ENCODE measurements around the gene TMEM132C. TPM values are rescaled to one million over a fixed set of nuclear protein-coding genes. Genes with fewer than 3 reads are reported as not detected.
A peak's percentile ranks its signal among the peaks of the same experiment; 100 is the strongest.

Gene TMEM132C
- total RNA-seq, 6 experiments from 2014 or later, result 0.04 to 0.19 (median 0.06) TPM; not detected in 3

- H3K36me3 ChIP-seq, result no peaks in the 10 kb centered on the region
- intact Hi-C loops (cut with DNase I), result no loop called here
- no peak overlapping the region for H3K27ac ChIP-seq
- no peaks in the 10 kb centered on the region for H3K4me1 ChIP-seq
- H3K27me3 ChIP-seq, result no peaks in the 10 kb centered on the region
- DNase-seq, result no peak
- TF ChIP-seq, protein P1, sequence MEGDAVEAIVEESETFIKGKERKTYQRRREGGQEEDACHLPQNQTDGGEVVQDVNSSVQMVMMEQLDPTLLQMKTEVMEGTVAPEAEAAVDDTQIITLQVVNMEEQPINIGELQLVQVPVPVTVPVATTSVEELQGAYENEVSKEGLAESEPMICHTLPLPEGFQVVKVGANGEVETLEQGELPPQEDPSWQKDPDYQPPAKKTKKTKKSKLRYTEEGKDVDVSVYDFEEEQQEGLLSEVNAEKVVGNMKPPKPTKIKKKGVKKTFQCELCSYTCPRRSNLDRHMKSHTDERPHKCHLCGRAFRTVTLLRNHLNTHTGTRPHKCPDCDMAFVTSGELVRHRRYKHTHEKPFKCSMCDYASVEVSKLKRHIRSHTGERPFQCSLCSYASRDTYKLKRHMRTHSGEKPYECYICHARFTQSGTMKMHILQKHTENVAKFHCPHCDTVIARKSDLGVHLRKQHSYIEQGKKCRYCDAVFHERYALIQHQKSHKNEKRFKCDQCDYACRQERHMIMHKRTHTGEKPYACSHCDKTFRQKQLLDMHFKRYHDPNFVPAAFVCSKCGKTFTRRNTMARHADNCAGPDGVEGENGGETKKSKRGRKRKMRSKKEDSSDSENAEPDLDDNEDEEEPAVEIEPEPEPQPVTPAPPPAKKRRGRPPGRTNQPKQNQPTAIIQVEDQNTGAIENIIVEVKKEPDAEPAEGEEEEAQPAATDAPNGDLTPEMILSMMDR (IDR thresholded peaks at IDR 0.05), result no peak
- TF ChIP-seq POLR2A (IDR thresholded peaks at IDR 0.05), result no peak
- WGBS (ENCODE audit: insufficient coverage, low coverage, low lambda C conversion rate, missing lambda C conversion rate), result 43% methylated on average over 1 of the region's 3 CpGs
- no peaks in the 10 kb centered on the region for H3K9me3 ChIP-seq
- no peak for ATAC-seq
- no peak overlapping the region for H3K4me3 ChIP-seq
Observed at GRCh38 chr12:128564956-128565355, 298.0 kb downstream of the TMEM132C start.

DNA sequence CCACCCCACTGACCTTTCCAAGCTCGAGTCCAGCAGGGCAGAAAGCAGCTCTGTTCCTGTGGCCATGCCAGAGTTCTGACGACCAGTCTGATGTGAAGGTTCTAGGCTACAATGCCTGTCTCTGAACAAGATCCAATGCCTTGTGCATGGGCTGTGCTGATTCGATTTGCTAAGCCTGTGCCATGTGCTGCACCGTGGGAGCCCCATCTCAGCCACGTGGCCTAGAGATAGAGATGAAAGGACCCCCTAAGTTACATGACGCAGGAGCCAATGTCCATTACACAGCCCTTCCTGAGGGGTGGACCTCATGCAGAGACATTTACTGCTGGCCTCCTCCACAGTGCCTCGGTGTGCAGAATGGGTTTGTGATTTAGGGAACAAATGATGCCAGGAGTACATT lies 300.8 kb downstream of the TMEM132C start:
- TF ChIP-seq, protein P1 (IDR thresholded peaks at IDR 0.05), result no peak
- no peak for TF ChIP-seq POLR2A (IDR thresholded peaks at IDR 0.05)
- Histone ChIP-seq H3K27ac (no peak overlapping the region), H3K27me3 (no peaks in the 10 kb centered on the region), H3K36me3 (no peaks in the 10 kb centered on the region), H3K9me3 (no peaks in the 10 kb centered on the region), H3K4me1 (no peaks in the 10 kb centered on the region), H3K4me3 (no peak overlapping the region)
- 39% methylated on average over 7 of the region's 7 CpGs for WGBS (ENCODE audit: insufficient coverage, low coverage, low lambda C conversion rate, missing lambda C conversion rate)
- intact Hi-C loops (cut with DNase I), result no loop called here
- no peak for DNase-seq
- ATAC-seq, result no peak

DNA sequence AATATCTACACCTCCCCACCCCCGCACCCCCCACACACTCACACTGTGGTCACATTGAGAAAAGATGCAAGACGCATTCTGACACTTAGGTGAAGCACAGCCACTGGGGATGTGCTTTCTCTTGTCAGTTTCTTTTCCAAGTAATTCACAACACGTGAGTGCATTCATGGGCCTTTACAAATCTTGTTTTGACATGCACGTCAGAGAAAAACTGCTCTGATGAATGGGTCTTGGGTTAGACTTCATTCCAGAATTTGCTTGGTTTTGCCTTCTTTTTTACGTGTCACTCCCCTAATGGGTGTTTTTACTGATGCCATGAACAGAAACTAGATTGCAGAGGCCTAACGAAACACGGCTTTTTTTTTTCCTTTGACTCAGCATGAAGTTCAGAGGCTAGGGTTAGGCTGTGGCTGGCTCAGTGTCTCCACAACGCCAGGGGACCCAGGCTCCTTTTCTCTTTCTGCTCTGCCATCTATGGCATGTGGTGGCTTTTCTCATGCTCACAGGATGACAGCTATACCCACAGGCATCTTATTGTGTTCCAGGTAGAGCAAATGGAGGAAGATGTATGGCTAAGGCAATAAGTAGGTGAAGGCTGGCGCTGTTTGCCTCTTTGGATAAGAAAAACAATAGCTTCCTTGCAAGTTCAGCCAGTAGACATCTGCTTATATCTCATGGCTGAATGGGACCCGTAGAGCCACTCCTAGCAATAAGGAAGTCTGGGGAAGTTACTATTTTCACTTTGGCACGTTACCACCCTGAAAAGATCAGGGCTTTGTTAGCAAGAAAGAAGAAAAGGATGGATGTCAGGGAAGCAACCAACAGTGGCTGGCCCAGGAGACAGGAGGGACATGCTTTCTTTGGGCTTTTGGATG lies 303.5 kb downstream of the TMEM132C start:
- 39% methylated on average over 11 of the region's 11 CpGs for WGBS (ENCODE audit: insufficient coverage, low coverage, low lambda C conversion rate, missing lambda C conversion rate)
- no peak for TF ChIP-seq POLR2A (IDR thresholded peaks at IDR 0.05)
- TF ChIP-seq, protein P1 (IDR thresholded peaks at IDR 0.05), result no peak
- intact Hi-C loops (cut with DNase I), result no loop called here
- no peak overlapping the region for H3K27ac ChIP-seq
- H3K4me3 ChIP-seq, result no peak overlapping the region
- DNase-seq (no peak), ATAC-seq (no peak)
- no peaks in the 10 kb centered on the region for H3K9me3 ChIP-seq
- no peaks in the 10 kb centered on the region for H3K36me3 ChIP-seq
- no peaks in the 10 kb centered on the region for H3K27me3 ChIP-seq
- H3K4me1 ChIP-seq, result no peaks in the 10 kb centered on the region

DNA sequence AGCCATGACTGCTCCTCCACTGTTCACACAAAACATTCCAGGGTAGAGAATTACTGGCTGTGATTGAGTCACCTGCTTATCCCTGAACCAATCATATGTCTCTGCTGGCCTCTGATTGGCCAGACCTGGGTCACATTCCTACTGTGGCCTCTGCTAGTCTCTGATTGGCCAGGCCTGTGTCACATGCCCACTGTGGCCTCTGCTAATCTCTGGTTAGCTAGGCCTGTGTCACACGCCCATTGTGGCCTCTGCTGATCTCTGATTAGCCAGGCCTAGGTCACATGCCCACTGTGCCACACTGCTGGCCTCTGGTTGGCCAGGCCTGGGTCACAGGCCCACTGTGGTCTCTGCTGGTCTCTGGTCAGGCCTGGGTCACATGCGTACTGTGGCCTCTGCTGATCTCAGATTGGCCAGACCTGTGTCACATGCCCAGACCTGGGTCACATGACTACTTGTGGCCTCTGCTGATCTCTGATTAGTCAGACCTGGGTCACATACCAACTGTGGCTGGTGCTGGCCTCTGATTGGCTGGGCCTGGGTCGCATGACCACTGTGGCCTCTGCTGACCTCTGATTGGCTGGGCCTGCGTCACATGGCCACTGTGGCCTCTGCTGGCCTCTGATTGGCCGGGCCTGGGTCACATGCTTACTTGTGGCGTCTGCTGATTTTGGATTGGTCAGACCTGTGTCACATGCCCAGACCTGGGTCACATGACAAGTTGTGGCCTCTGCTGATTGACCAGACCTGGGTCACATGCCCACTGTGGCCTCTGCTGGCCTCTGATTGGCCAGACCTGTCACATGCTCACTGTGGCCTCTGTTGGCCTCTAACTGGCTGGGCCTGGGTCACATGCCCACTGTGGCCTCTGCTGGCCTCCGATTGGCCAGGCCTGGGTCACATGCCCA lies 305.2 kb downstream of the TMEM132C start:
- DNase-seq (no peak), ATAC-seq (peak in 1 of 4 donors; percentile 20)
- no peaks in the 10 kb centered on the region for H3K9me3 ChIP-seq
- no peaks in the 10 kb centered on the region for H3K36me3 ChIP-seq
- no peak overlapping the region for H3K27ac ChIP-seq
- intact Hi-C loops (cut with DNase I), result no loop called here
- H3K27me3 ChIP-seq, result no peaks in the 10 kb centered on the region
- WGBS (ENCODE audit: insufficient coverage, low coverage, low lambda C conversion rate, missing lambda C conversion rate), result 80% methylated on average over 2 of the region's 7 CpGs
- H3K4me1 ChIP-seq, result no peaks in the 10 kb centered on the region
- TF ChIP-seq POLR2A (IDR thresholded peaks at IDR 0.05), result no peak
- TF ChIP-seq, protein P1 (IDR thresholded peaks at IDR 0.05), result no peak
- H3K4me3 ChIP-seq, result no peak overlapping the region

Measured in right lobe of liver (tissue), 6 donors.